Uterus (tissue), 2 donors: ENCODE measurements around the gene PEMT.
"Not testable (repeated sequence)": the region's sequence is repeated elsewhere in the genome, so short reads cannot be mapped to it uniquely, and the experiment has no call there.

Experiments used
- POLR2A ChIP-seq, 2 donors: fragments of 450-650 bp; IDR thresholded peaks; one replicate each; pipeline ENCODE4 v1.6.1; 2016; ENCODE audit warnings: antibody characterized with exemption in 2 of 2, mild to moderate bottlenecking in 1 of 2, moderate library complexity in 1 of 2
- TF ChIP-seq, protein P1 (sequence below), 4 experiments: fragments of 200-600 bp in 2 of 4; fragments of 450-650 bp in 2 of 4; sonication (generic) in 2 of 4; IDR thresholded peaks; one replicate each; pipeline ENCODE4 v1.5.1; 2016 to 2019; ENCODE audit warnings: antibody characterized with exemption in 4 of 4, mild to moderate bottlenecking in 2 of 4, moderate library complexity in 1 of 4

GRCh38 chr17:17635537-17636271, 44.2 kb upstream of the PEMT start:
- not testable (repeated sequence) for TF ChIP-seq POLR2A (IDR thresholded peaks at IDR 0.05)
- TF ChIP-seq, protein P1, sequence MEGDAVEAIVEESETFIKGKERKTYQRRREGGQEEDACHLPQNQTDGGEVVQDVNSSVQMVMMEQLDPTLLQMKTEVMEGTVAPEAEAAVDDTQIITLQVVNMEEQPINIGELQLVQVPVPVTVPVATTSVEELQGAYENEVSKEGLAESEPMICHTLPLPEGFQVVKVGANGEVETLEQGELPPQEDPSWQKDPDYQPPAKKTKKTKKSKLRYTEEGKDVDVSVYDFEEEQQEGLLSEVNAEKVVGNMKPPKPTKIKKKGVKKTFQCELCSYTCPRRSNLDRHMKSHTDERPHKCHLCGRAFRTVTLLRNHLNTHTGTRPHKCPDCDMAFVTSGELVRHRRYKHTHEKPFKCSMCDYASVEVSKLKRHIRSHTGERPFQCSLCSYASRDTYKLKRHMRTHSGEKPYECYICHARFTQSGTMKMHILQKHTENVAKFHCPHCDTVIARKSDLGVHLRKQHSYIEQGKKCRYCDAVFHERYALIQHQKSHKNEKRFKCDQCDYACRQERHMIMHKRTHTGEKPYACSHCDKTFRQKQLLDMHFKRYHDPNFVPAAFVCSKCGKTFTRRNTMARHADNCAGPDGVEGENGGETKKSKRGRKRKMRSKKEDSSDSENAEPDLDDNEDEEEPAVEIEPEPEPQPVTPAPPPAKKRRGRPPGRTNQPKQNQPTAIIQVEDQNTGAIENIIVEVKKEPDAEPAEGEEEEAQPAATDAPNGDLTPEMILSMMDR (IDR thresholded peaks at IDR 0.05), result not testable (repeated sequence)
